SK-N-SH treated with all-trans-retinoic acid at 6 μM for 48 hours (cell line): ENCODE results near the gene PCSK5.

ENCODE experiments used
- ATAC-seq: fragments of 200-7000 bp; cut with Tn5 transposase; 3 replicates; pipeline ENCODE4 v1.9.1; 2020; ENCODE audit warnings: mild to moderate bottlenecking, moderate library complexity
- ARNTL ChIP-seq: fragments of 450-650 bp; formaldehyde crosslinking; IDR thresholded peaks from 2 replicates; pipeline ENCODE4 v1.5.0; 2020; ENCODE audit warnings: low read depth, mild to moderate bottlenecking, moderate library complexity, borderline replicate concordance
- BACH2 ChIP-seq: fragments of 250-450 bp; sonication (Bioruptor Pico); IDR thresholded peaks from 2 replicates; pipeline ENCODE4 v1.9.0; 2021; ENCODE audit warnings: mild to moderate bottlenecking, borderline replicate concordance
- CSRNP3 ChIP-seq: fragments of 250-450 bp; sonication (Bioruptor Pico); IDR thresholded peaks from 2 replicates; pipeline ENCODE4 v1.5.1; 2021; ENCODE audit warnings: mild to moderate bottlenecking, moderate library complexity
- ESRRG ChIP-seq: fragments of 250-450 bp; sonication (Bioruptor Pico); IDR thresholded peaks from 2 replicates; pipeline ENCODE4 v1.6.1; 2021; ENCODE audit warnings: mild to moderate bottlenecking
- GLIS3 ChIP-seq: fragments of 250-450 bp; sonication (Bioruptor Pico); IDR thresholded peaks from 2 replicates; pipeline ENCODE4 v1.5.0; 2020; ENCODE audit warnings: mild to moderate bottlenecking, moderate library complexity
- ISL1 ChIP-seq: fragments of 250-450 bp; sonication (Bioruptor Pico); IDR thresholded peaks from 2 replicates; pipeline ENCODE4 v2.1.2; 2022; ENCODE audit warnings: mild to moderate bottlenecking, moderate library complexity
- OSR1 ChIP-seq: fragments of 250-450 bp; sonication (Bioruptor Pico); IDR thresholded peaks from 2 replicates; pipeline ENCODE4 v1.8.0; 2022; ENCODE audit warnings: moderate library complexity, mild to moderate bottlenecking, inconsistent platforms
- PATZ1 ChIP-seq: fragments of 250-450 bp; sonication (Bioruptor Pico); IDR thresholded peaks from 2 replicates; pipeline ENCODE4 v1.8.0; 2020; ENCODE audit warnings: mild to moderate bottlenecking, moderate library complexity, borderline replicate concordance
- POU6F1 ChIP-seq: fragments of 250-450 bp; sonication (Bioruptor Pico); IDR thresholded peaks from 2 replicates; pipeline ENCODE4 v1.8.0; 2021; ENCODE audit warnings: low read depth, mild to moderate bottlenecking, moderate library complexity, borderline replicate concordance
- PPARA ChIP-seq: fragments of 250-450 bp; sonication (Bioruptor Pico); IDR thresholded peaks from 2 replicates; pipeline ENCODE4 v1.5.0; 2020; ENCODE audit warnings: mild to moderate bottlenecking, borderline replicate concordance
- RARB ChIP-seq: fragments of 250-450 bp; sonication (Bioruptor Pico); IDR thresholded peaks from 2 replicates; pipeline ENCODE4 v1.8.0; 2021; ENCODE audit warnings: mild to moderate bottlenecking, moderate library complexity
- SNAI2 ChIP-seq: fragments of 250-450 bp; sonication (Bioruptor Pico); IDR thresholded peaks from 2 replicates; pipeline ENCODE4 v1.5.0; 2020; ENCODE audit warnings: mild to moderate bottlenecking, moderate library complexity
- TCF4 ChIP-seq: fragments of 250-450 bp; sonication (Bioruptor Pico); IDR thresholded peaks from 2 replicates; pipeline ENCODE4 v1.8.0; 2021; ENCODE audit warnings: mild to moderate bottlenecking, moderate library complexity, borderline replicate concordance
- TSHZ2 ChIP-seq: fragments of 250-450 bp; sonication (Bioruptor Pico); IDR thresholded peaks from 2 replicates; pipeline ENCODE4 v1.5.0; 2020; ENCODE audit warnings: mild to moderate bottlenecking, moderate library complexity
- ZC3H10 ChIP-seq: fragments of 250-450 bp; sonication (Bioruptor Pico); IDR thresholded peaks from 2 replicates; pipeline ENCODE4 v1.5.1; 2021; ENCODE audit warnings: mild to moderate bottlenecking, moderate library complexity
- ZFP3 ChIP-seq: fragments of 250-450 bp; sonication (Bioruptor Pico); IDR thresholded peaks from 2 replicates; pipeline ENCODE4 v1.5.0; 2020; ENCODE audit warnings: mild to moderate bottlenecking, moderate library complexity
- ZNF565 ChIP-seq: fragments of 450-650 bp; formaldehyde crosslinking; conservative IDR thresholded peaks from 2 replicates; pipeline ENCODE4 v1.5.0; 2020; ENCODE audit warnings: low read depth, mild to moderate bottlenecking, moderate library complexity
- ZNF70 ChIP-seq: fragments of 450-650 bp; formaldehyde crosslinking; IDR thresholded peaks from 2 replicates; pipeline ENCODE4 v1.5.0; 2020; ENCODE audit warnings: mild to moderate bottlenecking, moderate library complexity
- ZNF8 ChIP-seq: fragments of 450-650 bp; formaldehyde crosslinking; IDR thresholded peaks from 2 replicates; pipeline ENCODE4 v1.5.0; 2020; ENCODE audit warnings: mild to moderate bottlenecking, moderate library complexity

The PCSK5 gene

GRCh38 chr9:75890472-75891276, at the start of gene PCSK5:
PCSK5 (plus strand) TSS chr9:75890673; CDS start chr9:75891182, 509 bp downstream.
- ATAC-seq, result peak; percentile 95
- TF ChIP-seq ZFP3 (CRISPR knock-in tag), result no peak
- TF ChIP-seq TSHZ2 (CRISPR knock-in tag), result no peak
- no peak for TF ChIP-seq BACH2 (CRISPR knock-in tag)
- TF ChIP-seq PPARA (CRISPR knock-in tag), result no peak
- TF ChIP-seq ZC3H10 (CRISPR knock-in tag), result no peak
- no peak for TF ChIP-seq POU6F1 (CRISPR knock-in tag)
- no peak for TF ChIP-seq ZNF8

- no peak for ATAC-seq
- no peak for TF ChIP-seq TSHZ2 (CRISPR knock-in tag)
- no peak for TF ChIP-seq ARNTL (CRISPR knock-in tag)
- TF ChIP-seq CSRNP3 (CRISPR knock-in tag), result no peak
- TF ChIP-seq ISL1, result no peak
- no peak for TF ChIP-seq SNAI2
- no peak for TF ChIP-seq ZC3H10 (CRISPR knock-in tag)
- TF ChIP-seq OSR1 (CRISPR knock-in tag), result no peak
- no peak for TF ChIP-seq ZNF70 (CRISPR knock-in tag)
- TF ChIP-seq GLIS3, result no peak
- no peak for TF ChIP-seq ESRRG (CRISPR knock-in tag)
- no peak for TF ChIP-seq RARB (CRISPR knock-in tag)
- no peak for TF ChIP-seq BACH2 (CRISPR knock-in tag)
- TF ChIP-seq ZNF565 (CRISPR knock-in tag), result no peak
- no peak for TF ChIP-seq PATZ1
- no peak for TF ChIP-seq ZFP3 (CRISPR knock-in tag)
- no peak for TF ChIP-seq POU6F1 (CRISPR knock-in tag)
- no peak for TF ChIP-seq TCF4 (CRISPR knock-in tag)
- TF ChIP-seq, all 23 proteins: peak for 0
Observed at GRCh38 chr9:75844321-75844720, 46.2 kb upstream of the PCSK5 start.
